ELR (cell line): Measurements from ENCODE around the gene CIB2.

Source experiments
- DNase-seq: peaks from one replicate; pipeline ENCODE4 v3.0.0-alpha.2; 2015; ENCODE audit warnings: low read depth

Gene CIB2

DNA sequence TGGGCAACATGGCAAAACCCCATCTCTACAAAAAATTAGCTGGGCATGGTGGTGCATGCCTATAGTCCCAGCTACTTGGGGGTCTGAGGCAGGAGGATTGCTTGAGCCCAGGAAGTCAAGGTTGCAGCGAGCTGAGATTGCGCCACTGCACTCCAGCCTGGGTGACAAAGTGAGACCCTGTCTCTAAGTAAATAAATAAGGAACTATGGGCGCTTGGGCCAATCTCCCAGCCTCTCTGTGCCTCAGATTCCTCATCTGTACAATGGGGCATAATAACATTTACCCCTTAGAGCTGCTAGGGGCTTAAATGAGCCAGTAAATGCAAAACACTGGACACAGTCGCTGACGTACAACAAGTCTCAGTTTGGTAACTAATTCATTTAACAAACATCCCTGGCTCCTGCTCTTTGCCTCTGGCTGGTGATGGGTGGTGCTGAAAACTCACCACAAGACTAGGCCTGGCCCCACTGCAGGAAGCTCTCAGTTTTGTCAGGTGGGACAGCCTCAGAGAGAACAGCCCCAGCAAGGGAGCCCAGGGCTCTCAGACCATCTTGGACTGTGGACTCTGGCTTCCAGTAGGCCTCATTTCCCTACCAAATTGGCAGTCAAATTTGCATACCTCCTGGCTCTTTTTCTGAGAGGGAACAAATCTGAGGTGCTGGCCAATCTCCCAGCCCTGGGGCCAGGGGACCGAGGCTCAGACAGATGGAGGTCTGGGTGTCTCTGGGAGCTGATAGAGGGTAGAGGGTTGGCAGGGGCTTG lies 47.4 kb downstream of the CIB2 start:
- no peak for DNase-seq

DNA sequence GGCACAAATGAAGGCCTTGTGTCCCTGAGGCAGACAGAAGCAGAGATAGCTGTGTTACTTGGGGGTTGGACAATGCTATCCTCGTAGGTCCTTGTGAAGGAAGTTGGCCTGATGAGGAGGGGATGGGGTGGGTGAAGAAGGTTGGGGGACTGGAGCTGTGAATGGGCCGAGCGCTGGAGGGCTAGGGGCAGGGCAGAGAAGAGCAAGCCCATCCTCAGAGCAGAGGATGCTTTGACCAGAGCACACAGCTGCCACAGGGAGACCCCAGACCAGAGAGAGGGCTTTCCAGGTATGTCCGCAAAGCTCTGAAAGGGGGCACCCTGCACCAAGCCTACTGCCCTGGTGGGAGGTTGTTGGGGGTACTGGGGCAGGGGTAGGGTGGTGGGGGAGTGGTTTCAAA lies 48.1 kb downstream of the CIB2 start:
- DNase-seq: no peak

DNA sequence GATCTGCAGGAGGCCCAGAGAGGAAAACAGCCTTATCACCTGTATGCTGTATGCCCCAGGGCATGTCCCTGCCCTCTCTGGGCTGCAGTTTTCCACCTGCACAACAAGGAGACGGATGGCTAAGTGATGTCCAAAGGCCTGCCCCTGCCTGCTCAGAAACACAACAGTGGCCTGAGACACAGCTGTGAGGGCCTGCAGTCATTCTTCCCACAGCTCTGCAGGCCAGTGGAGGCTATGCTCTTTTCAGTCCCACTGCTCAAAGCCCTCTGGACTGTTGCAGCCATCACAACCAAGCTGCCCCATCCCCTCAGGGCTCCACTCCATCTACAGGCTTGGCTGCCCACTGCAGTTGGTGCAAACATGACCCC lies 48.5 kb downstream of the CIB2 start:
- DNase-seq: no peak

DNA sequence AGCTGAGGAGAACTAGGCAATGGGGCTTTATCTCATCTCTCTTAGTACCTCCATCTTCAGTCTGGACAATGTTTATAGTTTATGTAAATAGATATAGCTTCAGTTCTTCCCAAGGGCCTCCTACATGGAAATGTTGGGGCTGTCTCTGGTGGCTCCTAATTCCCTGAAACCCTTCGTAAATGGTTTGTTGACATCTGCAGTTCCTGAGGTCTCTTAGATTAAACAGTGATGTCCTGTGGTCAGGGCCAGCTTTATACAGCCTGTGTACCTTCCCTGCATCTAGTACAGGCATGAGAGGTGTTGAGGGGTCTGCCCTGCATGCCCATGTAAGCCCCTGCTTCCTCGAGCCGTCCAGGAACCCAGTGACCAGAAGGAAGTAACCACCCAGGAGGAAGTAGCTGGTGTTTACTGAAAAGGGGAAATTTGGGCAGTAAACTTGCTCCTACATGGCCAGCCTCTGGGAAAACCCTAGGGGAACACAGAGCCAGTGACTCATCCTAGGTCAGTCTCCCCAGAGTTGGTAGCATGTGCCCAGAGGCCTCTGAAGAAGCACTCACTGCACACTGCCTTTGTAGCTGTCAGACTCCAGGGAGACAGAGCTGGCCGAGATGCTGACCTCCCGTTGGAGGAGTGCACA lies 49.0 kb downstream of the CIB2 start:
- DNase-seq: peak; percentile 30

DNA sequence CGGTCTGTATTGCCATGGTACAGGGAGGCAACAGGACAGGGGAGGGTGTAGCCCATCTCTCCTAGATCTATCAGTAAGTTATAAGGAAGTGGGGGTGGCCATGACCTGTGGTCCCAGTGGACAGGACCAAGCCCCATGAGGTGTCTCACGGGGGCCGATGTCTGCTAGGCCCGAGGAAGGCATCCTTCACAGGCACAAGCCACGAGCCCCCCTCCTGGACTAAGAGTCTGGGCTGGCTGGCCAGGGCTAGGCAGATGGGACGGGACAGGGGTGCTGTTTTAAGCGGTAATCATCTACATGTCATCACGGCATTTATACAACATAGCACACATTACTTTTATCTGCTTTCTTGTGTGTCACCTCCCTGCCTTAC lies 51.2 kb downstream of the CIB2 start:
- DNase-seq: no peak

DNA sequence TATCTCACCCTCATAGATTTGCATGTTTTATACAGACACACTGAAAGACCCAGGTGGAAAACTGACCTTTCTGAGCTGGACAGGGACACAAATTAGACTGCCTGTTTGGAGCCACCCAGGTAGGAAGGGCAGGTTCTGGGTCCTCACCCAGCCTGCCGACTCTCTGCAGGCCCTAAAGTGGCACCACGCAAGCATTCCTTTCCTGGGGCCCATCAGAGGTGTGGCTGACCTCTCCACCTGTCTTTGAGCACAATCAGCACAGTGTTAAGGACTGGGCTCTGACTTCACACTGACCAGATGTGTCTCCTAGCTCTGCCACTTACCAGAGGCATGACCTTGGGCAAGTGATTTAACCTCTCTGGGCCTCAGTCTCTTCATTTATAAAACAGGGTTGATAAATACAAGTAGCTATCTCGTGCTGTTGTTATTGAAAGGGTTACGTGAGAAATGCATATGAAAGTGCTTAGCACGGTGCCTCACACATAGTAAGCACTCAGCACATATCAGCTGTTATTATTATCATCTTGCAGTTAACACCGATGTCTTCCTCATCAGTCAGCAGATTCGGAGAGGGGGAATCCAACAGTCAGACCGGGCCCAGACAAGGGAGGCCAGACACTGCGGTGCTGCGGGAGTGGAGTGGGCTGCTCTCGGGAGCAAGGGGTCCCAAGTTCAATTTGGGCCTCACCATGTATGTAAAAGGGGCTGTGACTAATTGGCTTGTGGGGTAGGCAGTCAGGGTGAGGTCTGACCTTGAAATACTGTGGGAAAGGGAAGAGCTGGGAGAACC lies 51.8 kb downstream of the CIB2 start:
- DNase-seq: no peak

DNA sequence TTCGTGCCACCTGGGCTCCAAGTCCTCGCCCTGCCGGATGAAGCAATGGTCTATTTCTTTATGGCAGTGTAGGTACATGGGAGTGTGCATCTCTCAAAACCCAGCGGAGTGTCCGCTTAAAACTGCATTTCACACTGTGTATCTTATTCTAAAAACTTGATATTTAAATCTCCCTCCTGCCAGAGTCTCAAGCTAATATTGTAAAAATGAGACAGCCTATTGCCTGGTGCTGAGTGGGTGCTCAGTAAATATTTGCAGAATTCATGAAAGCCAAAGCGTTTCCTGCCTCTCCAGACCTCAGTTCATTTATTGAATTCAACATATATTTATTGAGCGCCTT lies 53.4 kb downstream of the CIB2 start:
- no peak for DNase-seq

DNA sequence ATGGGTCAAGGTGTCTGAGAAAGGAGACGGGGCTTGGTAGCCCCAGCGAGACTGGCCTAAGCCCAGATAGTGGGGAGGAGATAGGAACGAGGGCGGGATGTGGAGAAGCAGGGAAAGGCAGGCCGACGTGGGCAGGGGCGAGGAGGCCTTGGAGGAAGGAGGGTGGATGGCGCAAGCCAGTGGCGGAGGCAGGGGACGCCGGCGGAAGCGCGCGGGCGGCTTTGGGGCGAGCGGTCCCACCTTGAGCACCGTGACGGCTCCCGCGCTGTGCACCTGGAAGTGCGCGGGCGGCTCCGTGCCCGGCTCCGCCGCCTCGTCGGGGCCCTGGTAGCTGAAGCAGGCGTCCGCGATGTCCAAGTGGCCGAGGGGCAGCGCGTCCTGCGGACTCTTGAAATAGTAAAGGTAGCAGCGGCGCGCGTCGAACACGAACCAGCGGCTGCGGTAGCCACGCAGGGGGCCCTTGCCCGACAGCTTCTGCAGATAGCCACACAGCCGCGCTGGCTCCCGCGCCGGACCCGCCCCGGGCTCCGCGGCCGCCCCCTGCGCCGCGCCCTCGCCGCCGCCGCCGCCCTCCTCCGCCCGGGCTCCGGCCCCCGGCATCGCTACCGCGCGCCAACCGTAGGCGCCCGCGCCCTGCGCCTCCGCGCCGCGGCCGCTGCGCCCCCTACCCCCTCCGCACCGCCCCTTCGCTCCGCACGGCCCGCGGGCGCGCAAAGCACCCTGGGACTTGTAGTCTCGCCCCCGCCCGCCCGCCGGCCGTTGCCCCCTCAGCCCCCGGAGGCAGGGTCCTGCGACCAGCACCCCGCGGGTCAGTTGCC lies 54.0 kb downstream of the CIB2 start, which contains the start of gene TBC1D2B:
Gene TBC1D2B, minus strand, starts transcription at position 659 of the 818 bp plus-strand sequence. Its CDS starts 59 bp downstream, at position 600.
- peak; percentile 63 for DNase-seq

DNA sequence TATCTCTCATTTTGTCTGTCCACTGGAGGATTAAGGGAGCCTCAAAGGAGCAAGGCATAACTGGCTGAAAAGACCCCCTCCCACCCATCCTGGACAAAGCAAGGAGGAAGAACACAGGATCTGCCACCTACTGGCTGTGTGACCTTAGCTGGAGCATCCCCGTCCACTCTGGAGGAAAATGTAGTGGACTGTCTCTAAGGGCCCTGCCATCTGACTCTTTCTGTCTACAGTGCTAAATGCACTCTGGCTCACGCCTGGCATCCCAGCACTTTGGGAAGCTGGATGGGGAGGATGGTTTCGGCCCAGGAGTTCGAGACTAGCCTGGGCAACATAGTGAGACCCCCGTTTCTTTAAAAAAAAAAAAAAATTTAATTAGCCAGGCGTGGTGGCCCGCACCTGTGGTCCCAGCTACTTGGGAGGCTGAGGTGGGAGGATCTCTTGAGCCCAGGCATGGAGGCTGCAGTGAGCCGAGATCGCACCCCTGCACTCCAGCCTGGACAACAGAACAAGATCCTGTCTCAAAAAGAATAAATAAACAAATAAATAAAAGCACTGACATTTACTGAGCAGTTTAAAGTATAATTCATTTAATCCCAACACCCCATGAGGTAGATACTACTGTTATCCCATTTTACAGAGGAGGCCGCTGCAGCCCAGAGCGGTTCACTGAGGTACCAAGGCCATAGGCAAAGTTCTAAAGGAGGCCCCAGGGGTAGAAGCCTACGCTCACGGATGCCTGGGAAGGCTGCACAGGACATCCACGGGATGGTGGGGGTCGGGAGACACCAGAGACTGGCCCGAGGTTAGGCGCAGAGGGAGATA lies 54.8 kb downstream of the CIB2 start:
- DNase-seq: peak; percentile 36

DNA sequence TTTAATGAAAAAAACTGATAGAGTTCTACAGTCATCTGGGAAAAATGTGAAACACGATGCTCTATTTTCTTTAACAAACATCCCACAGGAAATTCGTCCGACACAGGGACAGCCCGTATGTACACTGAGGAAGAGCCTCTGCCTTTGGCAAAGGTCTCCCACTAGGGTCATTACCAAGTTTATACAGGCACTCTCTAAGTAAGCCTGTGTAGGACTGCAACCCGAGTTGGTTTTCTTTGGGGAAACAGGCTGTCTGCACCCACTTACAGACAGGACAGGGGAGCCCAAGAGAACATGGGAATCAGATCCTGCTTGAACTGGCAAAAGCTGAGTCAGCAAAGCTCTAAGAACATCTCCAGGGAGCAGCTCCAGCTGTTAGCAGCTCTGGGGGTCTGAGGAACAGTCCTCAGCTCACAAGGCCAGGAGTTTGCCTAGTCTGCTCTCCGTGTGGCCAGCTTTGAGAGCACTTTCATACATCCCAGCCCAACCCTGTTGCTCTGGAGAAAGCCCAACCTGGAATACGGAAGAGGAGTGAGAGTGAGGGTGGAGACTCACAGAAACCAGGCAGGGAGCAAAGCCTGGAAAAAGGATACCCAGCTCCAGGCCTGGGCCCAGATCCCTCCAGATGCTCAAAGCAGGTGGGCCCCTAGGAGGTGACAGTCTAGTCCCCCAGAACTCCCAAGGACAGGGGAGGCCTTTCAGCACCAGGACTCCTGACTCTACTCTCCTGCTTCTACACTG lies 55.6 kb downstream of the CIB2 start:
- DNase-seq: peak; percentile 91

DNA sequence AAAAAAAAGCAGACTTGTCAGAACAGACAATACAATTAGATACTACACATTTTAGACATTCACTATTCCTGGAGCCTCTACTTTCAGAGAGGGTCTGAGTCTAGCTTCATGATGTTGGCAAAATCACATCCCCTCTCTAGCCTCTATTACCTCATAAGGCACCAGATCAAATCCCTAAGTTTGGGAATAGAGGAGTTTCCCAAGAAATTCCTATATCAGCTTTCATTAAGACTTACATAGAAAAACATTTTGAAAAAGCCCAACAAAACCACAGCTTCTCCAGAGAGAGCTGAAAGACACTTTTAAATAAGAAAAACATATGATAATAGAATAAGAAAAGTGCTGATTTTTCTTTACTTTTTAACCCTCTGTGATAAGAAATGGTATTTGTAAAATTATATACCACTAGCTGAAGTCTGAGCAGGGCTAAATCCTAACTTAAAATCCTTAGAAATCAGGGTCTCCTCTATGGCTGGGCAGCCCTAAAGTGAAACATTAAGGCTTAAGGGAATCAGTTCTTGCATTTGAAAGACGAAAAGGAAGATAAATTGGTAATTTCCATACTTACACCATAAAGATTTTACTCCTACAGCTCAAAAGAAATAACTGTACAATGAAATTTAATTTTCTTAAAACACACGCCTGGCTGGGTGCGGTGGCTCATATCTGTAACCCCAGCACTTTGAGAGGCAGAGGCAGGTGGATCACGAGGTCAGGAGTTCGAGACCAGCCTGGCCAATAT lies 58.0 kb downstream of the CIB2 start:
- no peak for DNase-seq

DNA sequence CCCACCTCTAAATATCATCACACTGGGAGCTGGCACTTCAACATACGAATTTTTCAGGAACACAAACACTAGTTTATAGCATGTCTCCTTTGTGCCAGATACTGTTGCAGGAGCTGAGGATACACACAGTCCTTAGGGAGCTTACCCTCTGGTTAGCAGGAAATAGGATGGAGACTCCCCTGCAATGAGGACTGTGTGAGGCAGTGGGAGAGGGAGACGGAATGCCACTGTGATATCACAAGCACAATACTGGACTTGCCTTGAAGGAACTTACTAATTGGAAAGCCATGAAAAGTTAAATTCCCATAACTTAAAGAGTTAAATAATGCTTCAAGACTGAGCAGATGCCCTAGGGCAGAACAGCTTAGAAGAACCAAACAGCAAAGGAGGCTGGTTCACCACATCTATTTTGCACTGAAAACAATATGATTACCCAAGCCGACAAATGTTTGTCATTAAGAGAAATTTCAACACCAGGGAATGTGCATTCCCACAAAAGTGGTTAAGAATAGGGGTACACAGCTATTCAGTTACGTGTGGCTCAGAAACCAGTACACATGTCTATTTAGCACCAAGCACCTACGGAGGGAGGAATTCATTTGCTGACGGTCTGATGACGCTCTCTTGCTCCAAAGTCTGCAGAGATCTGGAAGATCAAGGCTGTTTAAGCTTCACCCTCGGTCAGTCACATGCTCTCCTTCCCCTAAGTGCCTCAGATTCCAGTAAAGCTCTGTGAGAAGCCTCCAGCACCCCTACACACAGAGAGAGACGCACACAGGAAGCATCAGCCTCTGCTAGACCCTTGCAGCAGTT lies 59.0 kb downstream of the CIB2 start:
- peak; percentile 72 for DNase-seq

DNA sequence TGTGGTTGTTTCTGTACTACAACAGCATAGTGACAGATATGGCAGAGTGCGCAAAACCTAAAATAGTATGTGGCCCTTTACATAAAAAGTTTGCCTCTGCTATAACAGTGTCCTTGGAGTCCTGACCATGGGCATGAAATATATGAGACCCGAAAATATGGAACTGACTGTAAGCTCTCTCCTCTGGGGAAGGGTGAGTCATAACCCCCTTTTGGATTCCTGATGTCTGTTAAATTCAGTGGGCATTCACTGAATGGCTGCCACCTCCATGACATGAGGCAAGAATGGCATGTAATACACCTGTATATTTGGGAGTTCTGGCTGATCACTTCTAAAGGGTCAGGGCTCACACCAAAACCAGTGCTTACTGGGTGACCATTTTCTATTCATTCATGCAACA lies 59.9 kb downstream of the CIB2 start:
- no peak for DNase-seq

DNA sequence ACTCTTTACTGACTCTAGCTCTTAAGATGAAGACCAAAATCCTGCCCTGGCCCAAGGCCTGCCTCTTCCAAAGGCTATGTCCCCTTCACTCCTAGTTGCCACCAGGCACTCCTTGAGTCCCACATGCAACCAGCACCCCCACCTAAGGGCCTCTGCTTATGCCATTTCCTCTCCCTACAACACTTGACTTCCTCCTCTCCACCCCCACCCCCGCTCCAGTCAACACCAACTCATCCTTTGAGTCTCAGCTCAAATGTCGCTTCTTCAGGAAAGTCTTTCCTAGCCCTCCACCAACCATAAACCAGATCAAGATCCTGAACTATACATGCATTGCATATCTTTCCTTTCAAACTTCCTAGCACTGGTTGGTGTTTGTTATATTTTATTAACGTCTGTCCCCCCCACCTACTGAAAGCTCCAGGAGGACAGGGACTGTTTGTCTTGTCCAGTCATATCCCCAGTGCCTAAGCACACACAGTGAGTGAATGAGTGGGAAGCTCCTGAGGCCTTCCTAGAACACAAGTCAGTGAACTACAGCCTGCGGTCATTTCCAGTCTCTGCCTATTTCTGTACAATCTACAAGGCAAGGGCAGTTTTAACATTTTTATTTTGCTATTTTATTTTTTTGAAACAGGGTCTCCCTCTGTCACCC lies 61.1 kb downstream of the CIB2 start:
- DNase-seq: peak; percentile 36

DNA sequence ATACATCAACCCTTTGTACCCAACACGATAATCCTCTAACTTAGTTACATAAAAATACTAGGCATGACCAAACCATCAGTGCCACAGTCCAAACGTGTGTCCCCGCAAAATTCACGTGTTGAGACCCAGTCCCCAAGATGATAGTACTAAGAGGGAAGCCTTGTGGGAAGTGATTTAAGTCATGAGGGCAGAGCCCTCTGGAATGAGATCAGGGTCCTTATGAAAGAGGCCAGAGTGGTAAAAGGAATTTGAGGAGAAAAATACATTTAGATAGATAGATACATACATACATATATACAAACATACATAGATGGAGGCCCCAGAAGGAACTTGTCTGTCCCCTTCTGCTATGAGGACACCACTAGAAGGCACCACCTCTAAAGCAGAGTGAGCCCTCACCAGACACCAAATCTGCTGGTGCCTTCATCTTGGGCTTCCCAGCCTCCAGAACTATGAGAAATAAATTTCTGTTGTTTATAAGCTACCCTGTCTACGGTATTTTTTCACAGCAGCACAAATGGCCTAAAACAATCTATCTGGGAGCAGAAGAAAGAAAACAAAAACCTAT lies 61.7 kb downstream of the CIB2 start:
- no peak for DNase-seq

DNA sequence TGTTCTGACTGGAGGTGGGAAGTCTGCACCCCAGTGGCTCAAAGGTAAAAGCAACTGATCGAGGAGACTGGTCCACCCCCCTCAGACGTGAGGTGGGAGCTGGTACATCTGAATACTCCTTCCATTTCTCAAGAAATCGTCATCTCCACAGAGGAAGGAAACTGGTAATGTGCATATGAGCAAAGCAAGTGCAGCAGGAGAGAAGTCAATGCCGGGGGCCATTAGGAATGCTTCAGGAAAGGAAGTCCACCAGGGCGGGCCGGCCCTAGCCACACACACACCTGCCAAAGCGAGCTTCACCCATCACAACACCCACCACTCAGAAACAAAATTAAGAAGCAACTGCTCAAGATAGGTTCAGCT lies 62.2 kb downstream of the CIB2 start:
- DNase-seq: no peak

DNA sequence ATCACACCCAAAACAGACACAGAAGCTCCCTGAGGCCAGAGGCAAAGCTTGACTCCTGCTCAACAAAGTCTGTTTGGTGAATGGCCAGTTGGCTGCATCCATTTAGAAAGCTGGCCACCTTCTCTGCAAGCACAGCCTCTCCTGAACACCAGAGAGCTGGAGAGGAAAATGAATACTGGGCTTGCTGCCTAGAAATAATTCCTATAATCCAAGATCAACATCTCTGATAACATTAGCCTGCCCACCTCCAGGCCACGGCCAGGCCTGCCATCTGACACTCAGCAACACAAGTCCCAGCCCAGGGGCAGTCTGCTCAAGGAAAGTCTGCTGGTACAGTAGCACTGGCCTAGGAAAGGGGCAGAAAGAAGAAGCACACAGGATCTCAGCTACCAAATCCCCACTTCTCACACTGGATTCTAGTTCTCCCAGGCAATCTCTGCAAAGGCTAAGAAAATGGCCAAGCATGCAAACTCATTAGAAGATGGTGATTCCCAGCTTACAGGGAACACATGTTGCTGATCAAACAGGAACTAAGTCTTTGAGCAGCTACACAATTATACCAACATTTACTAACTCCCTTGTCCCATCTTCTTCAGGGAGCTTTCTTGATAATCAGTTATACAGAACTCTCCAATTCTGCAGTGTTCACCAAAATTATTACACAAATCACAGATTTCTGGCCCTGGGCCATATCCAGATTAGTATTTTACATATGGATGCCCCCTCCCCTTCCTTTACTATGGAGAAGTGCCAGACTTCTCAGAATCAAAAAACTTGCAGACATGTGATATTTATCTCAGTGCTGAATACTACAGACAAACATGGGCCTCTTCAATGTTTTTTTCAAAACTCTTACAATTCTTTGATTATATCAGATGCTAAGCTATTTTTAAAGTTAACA lies 63.7 kb downstream of the CIB2 start:
- DNase-seq: no peak
